H9 (cell line): ENCODE results near the gene LNPEP. TPM values are rescaled to one million over a fixed set of nuclear protein-coding genes. Genes with fewer than 3 reads are reported as not detected.

Experiments used
- DNase-seq: peaks from one replicate; pipeline ENCODE4 v3.0.0-alpha.2; 2017
- H2AFZ ChIP-seq: one replicate; pipeline ENCODE4 v1.6.1; 2013; ENCODE audit warnings: mild to moderate bottlenecking, low read length, control low read depth, moderate library complexity
- H2AK5ac ChIP-seq: 2 replicates; pipeline ENCODE4 v1.6.1; 2013; ENCODE audit warnings: low read length, control low read depth, mixed read lengths; ENCODE audit not compliant: insufficient read length
- H2BK120ac ChIP-seq: one replicate; pipeline ENCODE4 v1.6.1; 2013; ENCODE audit warnings: low read depth, mild to moderate bottlenecking, low read length, control low read depth, inconsistent platforms; ENCODE audit not compliant: poor library complexity, severe bottlenecking
- H2BK12ac ChIP-seq: 2 replicates; pipeline ENCODE4 v1.6.1; 2013; ENCODE audit warnings: low read length, control low read depth, mixed read lengths, low read depth; ENCODE audit not compliant: insufficient read length
- H2BK15ac ChIP-seq: 2 replicates; pipeline ENCODE4 v1.6.1; 2013; ENCODE audit warnings: low read depth, low read length, control low read depth
- H2BK20ac ChIP-seq: one replicate; pipeline ENCODE4 v1.6.1; 2013; ENCODE audit warnings: low read depth, mild to moderate bottlenecking, low read length, control low read depth, inconsistent platforms; ENCODE audit not compliant: poor library complexity, severe bottlenecking
- H2BK5ac ChIP-seq: 2 replicates; pipeline ENCODE4 v1.6.1; 2013; ENCODE audit warnings: low read length, control low read depth, mixed read lengths; ENCODE audit not compliant: insufficient read length
- H3K14ac ChIP-seq: 2 replicates; pipeline ENCODE4 v1.6.1; 2013; ENCODE audit warnings: low read length, control low read depth; ENCODE audit not compliant: insufficient read depth
- H3K18ac ChIP-seq: 2 replicates; pipeline ENCODE4 v1.6.1; 2013; ENCODE audit warnings: low read depth, mild to moderate bottlenecking, mixed read lengths, low read length, control low read depth; ENCODE audit not compliant: insufficient read length
- H3K23ac ChIP-seq: 2 replicates; pipeline ENCODE4 v1.6.1; 2013; ENCODE audit warnings: low read length, control low read depth, mixed read lengths, low read depth; ENCODE audit not compliant: insufficient read length
- H3K23me2 ChIP-seq: 2 replicates; pipeline ENCODE4 v1.6.1; 2013; ENCODE audit warnings: low read depth, mild to moderate bottlenecking, mixed read lengths, low read length, control low read depth; ENCODE audit not compliant: insufficient read length, poor library complexity, severe bottlenecking
- H3K27ac ChIP-seq: 2 replicates; pipeline ENCODE4 v1.5.1; 2013; ENCODE audit warnings: low read length, control low read depth, mixed read lengths, low read depth; ENCODE audit not compliant: insufficient read length
- H3K27me3 ChIP-seq: 2 replicates; pipeline ENCODE4 v1.6.1; 2013; ENCODE audit warnings: low read length, control low read depth, inconsistent platforms; ENCODE audit not compliant: insufficient read depth
- H3K4ac ChIP-seq: 2 replicates; pipeline ENCODE4 v1.6.1; 2013; ENCODE audit warnings: low read depth, mild to moderate bottlenecking, control low read depth, inconsistent platforms, low read length, moderate library complexity
- H3K4me1 ChIP-seq: 2 replicates; pipeline ENCODE4 v1.6.1; 2013; ENCODE audit warnings: low read length, control low read depth, inconsistent platforms; ENCODE audit not compliant: insufficient read depth
- H3K4me2 ChIP-seq: 2 replicates; pipeline ENCODE4 v1.6.1; 2013; ENCODE audit warnings: low read length, control low read depth, mixed read lengths; ENCODE audit not compliant: insufficient read length, insufficient read depth
- H3K56ac ChIP-seq: 2 replicates; pipeline ENCODE4 v1.6.1; 2013; ENCODE audit warnings: low read depth, mild to moderate bottlenecking, mixed read lengths, low read length, control low read depth; ENCODE audit not compliant: insufficient read length
- H3K79me1 ChIP-seq: 2 replicates; pipeline ENCODE4 v1.6.1; 2013; ENCODE audit warnings: low read depth, mild to moderate bottlenecking, moderate library complexity, low read length, control low read depth, inconsistent platforms; ENCODE audit not compliant: insufficient read depth, poor library complexity, severe bottlenecking
- H3K79me2 ChIP-seq: 2 replicates; pipeline ENCODE4 v1.6.1; 2013; ENCODE audit warnings: low read length, control low read depth, inconsistent platforms; ENCODE audit not compliant: insufficient read depth
- H3K9ac ChIP-seq: 2 replicates; pipeline ENCODE4 v1.6.1; 2013; ENCODE audit warnings: low read length, control low read depth, mixed read lengths; ENCODE audit not compliant: insufficient read length; ENCODE audit errors: extremely low read depth
- H3K9me3 ChIP-seq: one replicate; pipeline ENCODE4 v1.6.1; 2013; ENCODE audit warnings: low read depth, low read length, inconsistent platforms; ENCODE audit not compliant: control insufficient read depth
- H3T11ph ChIP-seq: one replicate; pipeline ENCODE4 v1.6.1; 2013; ENCODE audit warnings: mild to moderate bottlenecking, low read length, control low read depth, inconsistent platforms
- H4K20me1 ChIP-seq: one replicate; pipeline ENCODE4 v1.6.1; 2013; ENCODE audit not compliant: control insufficient read depth, insufficient read length, insufficient read depth
- H4K5ac ChIP-seq: 2 replicates; pipeline ENCODE4 v1.6.1; 2013; ENCODE audit warnings: low read depth, mild to moderate bottlenecking, mixed read lengths, low read length, control low read depth; ENCODE audit not compliant: insufficient read length
- H4K8ac ChIP-seq: replicated peaks from 2 replicates; pipeline ENCODE4 v1.6.1; 2013; ENCODE audit warnings: low read length, control low read depth, mixed read lengths, low read depth; ENCODE audit not compliant: insufficient read length
- H4K91ac ChIP-seq: 2 replicates; pipeline ENCODE4 v1.6.1; 2013; ENCODE audit warnings: low read depth, mild to moderate bottlenecking, moderate library complexity, mixed read lengths, low read length, control low read depth; ENCODE audit not compliant: insufficient read length
- H3K27ac Mint-ChIP-seq, 3 experiments: 2 replicates in 2 of 3; 3 replicates in 1 of 3; pipeline ENCODE4 v1.8.0; 2020 to 2021; ENCODE audit warnings: mixed read lengths in 3 of 3, mild to moderate bottlenecking in 1 of 3, moderate library complexity in 1 of 3
- H3K27me3 Mint-ChIP-seq: 2 replicates; pipeline ENCODE4 v1.8.0; 2021; ENCODE audit warnings: low read depth, mild to moderate bottlenecking, moderate library complexity, mixed read lengths
- H3K36me3 Mint-ChIP-seq, 3 experiments: 2 replicates in 2 of 3; 3 replicates in 1 of 3; pipeline ENCODE4 v1.8.0; 2020 to 2021; ENCODE audit warnings: low read depth in 3 of 3, mixed read lengths in 3 of 3; ENCODE audit not compliant: insufficient read depth in 1 of 3
- H3K4me1 Mint-ChIP-seq, 2 experiments: 2 replicates each; pipeline ENCODE4 v1.8.0; 2020; ENCODE audit warnings: mixed read lengths in 2 of 2
- H3K4me3 Mint-ChIP-seq, 2 experiments: 2 replicates in 1 of 2; 3 replicates in 1 of 2; pipeline ENCODE4 v1.8.0; 2020 to 2021; ENCODE audit warnings: mild to moderate bottlenecking in 2 of 2, mixed read lengths in 2 of 2, moderate library complexity in 1 of 2
- H3K9me3 Mint-ChIP-seq, 2 experiments: 2 replicates in 1 of 2; 3 replicates in 1 of 2; pipeline ENCODE4 v1.8.0; 2020; ENCODE audit warnings: mild to moderate bottlenecking in 2 of 2, mixed read lengths in 2 of 2, moderate library complexity in 1 of 2
- CTCF ChIP-seq: fragments of 200-600 bp; sonication (generic); conservative IDR thresholded peaks from 3 replicates; pipeline ENCODE4 v1.8.0; 2021; ENCODE audit warnings: antibody characterized with exemption, mild to moderate bottlenecking
- WGBS: extraction: QIAGEN DNeasy Blood & Tissue Kit; methylation state at CpG from one replicate; pipeline ENCODE4 v1.1.7; 2013; ENCODE audit warnings: missing lambda C conversion rate, low lambda C conversion rate, mixed read lengths; ENCODE audit not compliant: insufficient read length; ENCODE audit errors: extremely low coverage; 5-methylcytosine and 5-hydroxymethylcytosine counted together
- total RNA-seq: library from RNA; stranded (reverse); gene quantifications from 2 replicates; pipeline ENCODE4 v1.2.1, GENCODE V29; 2021

The LNPEP gene
- total RNA-seq, 1 experiment from 2014 or later = 4.1 TPM

GRCh38 chr5:96919754-96920197 lies 16.1 kb upstream of the LNPEP start:
- H2AK5ac ChIP-seq = no peak overlapping the region
- no peak for TF ChIP-seq CTCF
- H3K23ac ChIP-seq = no peak overlapping the region
- no peaks in the 10 kb centered on the region for H4K20me1 ChIP-seq
- H3K27me3 ChIP-seq = no peaks in the 10 kb centered on the region
- no peak overlapping the region for H2BK120ac ChIP-seq
- H3K4me1 ChIP-seq = no peaks in the 10 kb centered on the region
- H3K9ac ChIP-seq = no peak overlapping the region
- peaks cover 7 to 8% of the 10 kb centered on the region in 2 experiments for H3K4me1 Mint-ChIP-seq
- H3K23me2 ChIP-seq = no peaks in the 10 kb centered on the region
- H3K9me3 Mint-ChIP-seq = no peaks in the 10 kb centered on the region; a peak in 1 of 5 replicates
- no peaks in the 10 kb centered on the region for H3K27me3 Mint-ChIP-seq
- no peak overlapping the region for H3K56ac ChIP-seq
- H3K36me3 Mint-ChIP-seq = no peaks in the 10 kb centered on the region
- H4K91ac ChIP-seq = no peak overlapping the region
- no peak overlapping the region for H2AFZ ChIP-seq
- H3K14ac ChIP-seq = no peak overlapping the region
- H3K9me3 ChIP-seq = no peaks in the 10 kb centered on the region
- H2BK20ac ChIP-seq = no peak overlapping the region
- no peak overlapping the region for H3T11ph ChIP-seq
- no peaks in the 10 kb centered on the region for H3K79me2 ChIP-seq
- no peaks in the 10 kb centered on the region for H3K79me1 ChIP-seq
- no peak for DNase-seq
- no peak overlapping the region for H2BK5ac ChIP-seq
- H4K8ac ChIP-seq = no peak overlapping the region
- no peak overlapping the region for H2BK12ac ChIP-seq
- H3K4me3 Mint-ChIP-seq = no peak overlapping the region
- WGBS = no CpG with 5 or more reads among the region's 4 CpGs
- H3K27ac Mint-ChIP-seq = no peak overlapping the region
- no peak overlapping the region for H3K4ac ChIP-seq
- H3K18ac ChIP-seq = no peak overlapping the region
- no peak overlapping the region for H4K5ac ChIP-seq
- H2BK15ac ChIP-seq = no peak overlapping the region
- H3K4me2 ChIP-seq = no peak overlapping the region
- no peak overlapping the region for H3K27ac ChIP-seq
